Activated T-helper 1 cell treated with anti-CD3 and anti-CD28 coated beads, Interleukin-12 subunit alpha, Interleukin-12 subunit beta, Interleukin-2, Interleukin-4 antibody, amounts not matched to agents 30 ng/mL and 10 ng/mL and 1 ng/mL, durations not matched to agents 14 hours and 24 hours and 36 hours (primary cell): ENCODE data around the gene CDT1. TPM values are rescaled to one million over a fixed set of nuclear protein-coding genes. Genes with fewer than 3 reads are reported as not detected.

ENCODE experiments used
- DNase-seq: peaks from one replicate; pipeline ENCODE4 v3.0.0; 2021; ENCODE audit warnings: low spot score
- H3K27ac Mint-ChIP-seq: one replicate; pipeline ENCODE4 v1.8.0; 2021; ENCODE audit warnings: mild to moderate bottlenecking, mixed read lengths
- H3K27me3 Mint-ChIP-seq: one replicate; pipeline ENCODE4 v1.8.0; 2022; ENCODE audit warnings: mild to moderate bottlenecking, moderate library complexity, mixed read lengths; ENCODE audit not compliant: insufficient read depth
- H3K36me3 Mint-ChIP-seq: one replicate; pipeline ENCODE4 v1.8.0; 2021; ENCODE audit warnings: low read depth, mixed read lengths
- H3K4me1 Mint-ChIP-seq: one replicate; pipeline ENCODE4 v1.8.0; 2021; ENCODE audit warnings: low read depth, mixed read lengths
- H3K4me3 Mint-ChIP-seq: one replicate; pipeline ENCODE4 v1.8.0; 2021; ENCODE audit warnings: mild to moderate bottlenecking, moderate library complexity, mixed read lengths
- H3K9me3 Mint-ChIP-seq: one replicate; pipeline ENCODE4 v1.8.0; 2021; ENCODE audit warnings: mixed read lengths
- intact Hi-C: fragments of 100-400 bp; cut with micrococcal nuclease; formaldehyde crosslinking; loops from one replicate; pipeline ENCODE4 v1.15.1; 2024
- total RNA-seq: library from RNA; stranded (reverse); gene quantifications from 2 replicates; pipeline ENCODE4 v1.2.3, GENCODE V29; 2022

The CDT1 gene
- total RNA-seq, 1 donor from 2014 or later: 95.4 TPM

DNA sequence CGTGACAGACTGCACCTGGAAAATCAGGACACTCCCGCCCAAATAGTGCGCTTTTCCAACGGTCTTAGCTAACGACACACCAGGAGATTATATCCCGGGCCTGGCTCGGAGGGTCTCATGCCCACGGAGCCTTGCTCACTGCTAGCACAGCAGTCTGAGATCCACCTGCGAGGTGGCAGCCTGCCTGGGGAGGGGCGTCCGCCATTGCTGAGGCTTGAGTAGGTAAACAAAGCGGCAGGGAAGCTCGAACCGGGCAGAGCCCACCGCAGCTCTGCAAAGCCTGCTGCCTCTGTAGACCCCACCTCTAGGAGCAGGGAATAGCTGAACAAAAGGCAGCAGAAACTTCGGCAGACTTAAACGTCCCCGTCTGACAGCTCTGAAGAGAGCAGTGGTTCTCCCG, 48.0 kb downstream of the CDT1 start:
- H3K36me3 Mint-ChIP-seq: no peaks in the 10 kb centered on the region
- H3K9me3 Mint-ChIP-seq: no peaks in the 10 kb centered on the region
- no peak overlapping the region for H3K4me3 Mint-ChIP-seq
- intact Hi-C loops: no loop called here
- DNase-seq: no peak
- no peak overlapping the region for H3K27ac Mint-ChIP-seq
- H3K27me3 Mint-ChIP-seq: no peaks in the 10 kb centered on the region
- H3K4me1 Mint-ChIP-seq: peaks cover 13% of the 10 kb centered on the region

DNA sequence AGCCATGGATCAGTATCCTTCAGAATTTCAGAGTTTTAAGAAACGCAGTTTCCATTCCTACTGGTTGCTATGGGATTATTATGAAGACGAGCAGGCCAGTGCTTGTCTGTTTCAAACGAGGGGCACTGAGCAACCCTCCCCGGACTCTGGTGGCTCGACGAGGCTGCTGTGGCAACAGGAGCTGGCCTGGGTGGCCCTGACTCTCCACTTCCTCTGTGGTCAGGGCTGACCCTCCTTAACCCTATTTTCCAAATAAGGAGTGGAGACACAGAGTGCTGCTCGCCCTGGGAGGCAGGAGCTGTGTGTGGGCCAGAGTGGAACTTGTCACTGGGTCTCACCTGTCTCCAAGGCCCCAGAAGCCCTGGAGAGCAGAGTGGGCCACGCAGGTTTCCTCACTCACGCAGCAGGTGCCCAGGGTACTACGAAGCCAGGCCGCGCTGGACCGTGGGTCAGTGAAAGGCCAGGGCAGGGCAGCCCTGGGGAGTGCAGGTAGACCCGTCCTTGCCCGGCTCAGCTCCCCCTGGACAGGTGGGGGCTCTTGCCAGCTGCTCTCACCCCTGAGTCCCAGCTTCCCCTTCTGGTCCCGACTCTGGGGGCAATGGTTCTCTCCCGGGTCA, 49.8 kb downstream of the CDT1 start:
- H3K27me3 Mint-ChIP-seq: no peaks in the 10 kb centered on the region
- intact Hi-C loops: no loop called here
- peaks cover 22% of the 10 kb centered on the region for H3K4me1 Mint-ChIP-seq
- H3K4me3 Mint-ChIP-seq: no peak overlapping the region
- DNase-seq: no peak
- no peaks in the 10 kb centered on the region for H3K9me3 Mint-ChIP-seq
- H3K36me3 Mint-ChIP-seq: peaks cover 2% of the 10 kb centered on the region
- no peak overlapping the region for H3K27ac Mint-ChIP-seq

DNA sequence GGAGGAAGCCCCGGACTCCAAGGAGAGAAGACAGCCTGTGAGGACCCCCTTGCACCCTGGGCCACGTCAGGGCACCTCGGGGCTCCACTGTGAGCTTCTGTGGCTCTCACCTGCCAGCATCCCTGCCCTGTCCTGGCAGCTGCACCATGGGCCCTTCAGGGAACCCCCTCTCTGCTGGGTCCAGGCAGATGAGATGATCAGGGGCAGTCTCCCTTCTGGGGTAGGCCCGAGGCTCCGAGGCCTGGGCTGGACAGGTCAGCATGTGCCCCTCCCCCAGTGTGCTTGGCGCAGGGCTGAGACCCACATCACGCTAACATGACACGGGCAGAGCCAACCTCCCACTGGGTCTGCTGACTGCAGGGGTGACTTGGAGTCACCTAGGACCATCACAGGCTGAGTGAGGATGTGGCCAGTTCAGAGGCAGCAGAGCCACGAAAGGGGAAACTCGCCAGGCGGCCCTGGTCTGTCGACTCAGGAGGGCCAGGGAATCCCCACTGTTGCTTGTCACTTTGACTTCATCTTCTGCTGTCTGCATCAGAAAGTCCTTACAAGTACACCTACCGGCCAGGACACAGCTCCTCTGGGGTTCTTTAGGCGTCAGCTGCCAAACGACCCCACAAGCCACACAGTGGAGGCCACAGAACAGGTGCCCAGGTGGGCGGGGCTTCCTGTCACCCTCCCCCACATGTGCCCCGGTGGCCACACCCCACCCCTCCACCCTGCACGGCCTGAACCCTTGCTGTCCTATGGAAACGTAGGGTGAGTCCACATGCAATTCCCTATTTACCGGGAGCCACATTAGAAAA, 50.9 kb downstream of the CDT1 start:
- H3K27ac Mint-ChIP-seq: no peak overlapping the region
- H3K36me3 Mint-ChIP-seq: peaks cover 2% of the 10 kb centered on the region
- intact Hi-C loops: loop anchor here (5.0 kb wide), 2 partner anchors 192 to 243 kb away; partner anchors contain the start of gene MVD
- H3K27me3 Mint-ChIP-seq: no peaks in the 10 kb centered on the region
- H3K4me1 Mint-ChIP-seq: peaks cover 25% of the 10 kb centered on the region
- H3K4me3 Mint-ChIP-seq: peak overlapping the region; percentile 84
- H3K9me3 Mint-ChIP-seq: no peaks in the 10 kb centered on the region
- DNase-seq: no peak

DNA sequence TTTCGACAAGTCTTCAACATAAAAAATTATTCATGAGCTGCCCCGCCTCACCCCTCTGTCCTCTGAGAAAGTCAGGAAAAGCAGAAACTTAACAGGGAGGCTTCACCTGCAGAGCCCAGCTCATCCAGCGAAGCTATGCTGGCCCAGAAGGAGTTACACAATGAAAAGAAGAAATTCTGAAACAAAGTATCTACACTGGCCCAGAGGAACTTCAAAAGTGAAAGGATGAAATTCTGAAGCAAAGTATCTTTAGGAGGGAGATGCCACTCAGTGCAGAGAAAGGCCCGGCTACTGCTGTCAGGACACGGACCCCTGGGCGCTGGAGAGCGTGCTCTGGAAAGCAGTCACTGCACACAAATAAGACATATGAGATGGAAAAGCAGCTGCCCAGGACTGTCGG, 51.6 kb downstream of the CDT1 start:
- Mint-ChIP-seq H3K36me3 (peaks cover 2% of the 10 kb centered on the region), H3K27ac (peak overlapping the region; percentile 27), H3K4me1 (peaks cover 25% of the 10 kb centered on the region), H3K4me3 (peak overlapping the region; percentile 84), H3K9me3 (no peaks in the 10 kb centered on the region), H3K27me3 (no peaks in the 10 kb centered on the region)
- no peak for DNase-seq
- intact Hi-C loops: loop anchor here (5.0 kb wide), 2 partner anchors 193 to 242 kb away; partner anchors contain the start of gene MVD

DNA sequence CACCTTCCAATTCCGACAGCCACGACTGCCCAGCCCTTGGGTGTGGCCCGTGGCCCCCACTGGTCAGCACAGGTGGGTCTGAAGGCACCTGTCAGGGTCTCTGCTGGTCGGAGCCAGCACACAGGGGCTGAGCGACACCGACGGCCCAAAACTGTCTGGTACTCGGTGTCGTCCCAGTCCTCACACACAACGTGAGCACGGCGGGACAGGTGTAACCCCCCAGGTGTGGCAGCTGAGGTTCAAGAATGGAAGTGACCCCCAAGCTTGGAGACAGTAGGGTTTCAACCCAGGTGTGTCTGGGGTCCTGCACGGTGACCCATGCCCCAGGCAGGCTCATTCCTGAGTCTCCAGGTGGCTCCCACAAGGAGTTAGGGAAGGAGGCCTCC, 52.1 kb downstream of the CDT1 start:
- no peak for DNase-seq
- no peaks in the 10 kb centered on the region for H3K27me3 Mint-ChIP-seq
- no peaks in the 10 kb centered on the region for H3K9me3 Mint-ChIP-seq
- intact Hi-C loops: loop anchor here (2.0 to 5.0 kb wide), 6 partner anchors 53 to 635 kb away; partner anchors contain the start of genes ANKRD11, CDT1, MVD and ZFPM1
- H3K4me3 Mint-ChIP-seq: peak overlapping the region; percentile 81
- H3K36me3 Mint-ChIP-seq: peaks cover 4% of the 10 kb centered on the region
- H3K27ac Mint-ChIP-seq: no peak overlapping the region
- H3K4me1 Mint-ChIP-seq: peaks cover 25% of the 10 kb centered on the region

DNA sequence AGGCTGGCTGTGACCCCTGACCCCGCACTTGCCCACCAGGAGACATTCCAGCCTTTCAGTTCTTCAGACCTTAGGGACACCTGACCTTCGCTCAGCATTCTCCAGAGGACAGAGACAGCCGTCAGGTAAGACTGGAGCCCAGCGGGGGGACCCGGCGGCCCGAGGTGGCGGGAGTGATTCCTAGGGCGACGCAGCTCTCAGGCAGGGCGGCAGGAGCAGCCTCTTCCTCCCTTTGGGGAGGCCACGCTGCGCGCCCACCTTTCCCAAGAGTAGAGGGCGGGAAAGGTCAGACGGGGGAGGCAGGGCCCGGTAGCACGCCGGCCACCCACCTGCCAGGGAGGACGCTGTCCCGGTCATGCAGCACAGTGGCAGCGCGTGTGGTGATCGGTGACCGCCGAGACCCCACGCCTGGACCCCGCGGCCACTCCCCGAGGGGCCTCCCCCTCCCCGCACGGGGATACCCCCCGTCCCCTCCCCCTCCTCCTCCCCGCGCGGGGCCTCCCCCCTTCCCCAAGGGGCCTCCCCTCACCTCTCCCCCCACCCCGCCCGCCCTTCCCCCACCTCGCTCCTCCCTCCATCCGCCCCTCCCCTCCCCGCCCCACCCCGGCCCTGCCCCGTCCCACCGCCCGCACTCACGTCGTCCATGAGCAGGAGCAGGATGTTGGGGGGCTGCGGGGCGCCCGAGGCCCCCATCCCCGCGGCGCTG, 52.7 kb downstream of the CDT1 start:
- Mint-ChIP-seq H3K27me3 (no peaks in the 10 kb centered on the region), H3K27ac (no peak overlapping the region), H3K4me3 (peak overlapping the region; percentile 96), H3K4me1 (peaks cover 25% of the 10 kb centered on the region), H3K36me3 (peaks cover 8% of the 10 kb centered on the region), H3K9me3 (no peaks in the 10 kb centered on the region)
- no peak for DNase-seq
- intact Hi-C loops: loop anchor here (2.0 to 5.0 kb wide), 6 partner anchors 53 to 635 kb away; partner anchors contain the start of genes ANKRD11, CDT1, MVD and ZFPM1

DNA sequence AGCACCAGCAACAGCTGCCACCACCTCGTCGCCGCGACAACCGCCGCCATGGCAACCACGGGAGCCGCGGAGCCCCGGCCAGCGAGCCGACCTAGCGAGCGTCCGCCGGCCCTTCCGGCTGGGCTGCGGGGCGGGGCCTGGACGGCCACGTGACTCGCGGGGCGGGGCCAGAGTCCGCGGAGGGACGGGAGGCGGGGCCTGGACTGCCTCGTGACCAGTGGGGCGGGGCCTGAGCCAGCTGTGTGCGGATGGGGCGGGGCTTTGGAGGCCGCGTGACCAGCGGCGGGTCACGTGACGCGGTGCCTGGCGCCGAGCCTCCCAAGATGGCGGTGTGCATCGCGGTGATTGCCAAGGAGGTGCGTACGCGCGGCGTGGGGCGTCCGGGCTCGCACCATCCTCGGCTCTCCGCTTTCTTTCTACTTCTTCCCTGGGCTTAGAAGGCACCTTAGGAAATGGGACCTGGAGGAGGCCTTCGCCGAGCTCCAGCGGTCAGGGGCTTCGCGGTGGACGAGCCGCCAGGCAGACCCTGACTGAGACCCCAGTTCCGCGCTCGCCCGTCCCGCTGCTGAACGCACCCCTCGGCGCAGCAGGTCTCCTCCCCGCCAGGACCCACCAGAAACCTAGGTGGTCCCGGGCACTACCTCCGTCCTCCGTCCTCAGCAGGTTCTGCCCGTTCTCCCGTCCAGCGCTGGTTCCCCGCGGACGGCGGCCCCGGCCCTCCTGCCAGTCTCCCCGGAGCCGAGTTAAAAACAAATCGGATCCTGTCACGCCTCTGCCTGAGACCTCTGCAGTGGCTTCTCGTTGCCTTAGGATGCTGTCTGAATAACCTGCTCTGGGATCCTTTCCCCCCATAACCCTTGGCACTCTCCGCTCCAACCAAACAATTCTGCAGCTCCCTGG, 53.5 kb downstream of the CDT1 start, which contains the start of the genes GALNS and TRAPPC2L:
Gene GALNS, minus strand, starts transcription at position 120 of the 900 bp plus-strand sequence. Its CDS starts 70 bp downstream, at position 50.
Gene TRAPPC2L, plus strand, starts transcription at position 300 of the 900 bp plus-strand sequence. Its CDS starts 24 bp downstream, at position 324.
- Mint-ChIP-seq H3K27ac (peak within 1 kb of the TSS; percentile 88), H3K27me3 (no peaks in the 10 kb centered on the region), H3K4me1 (peaks cover 25% of the 10 kb centered on the region), H3K9me3 (no peaks in the 10 kb centered on the region), H3K36me3 (peaks cover 8% of the 10 kb centered on the region), H3K4me3 (peak within 1 kb of the TSS; percentile 96)
- intact Hi-C loops: loop anchor here (1.0 to 5.0 kb wide), 15 partner anchors 41 to 634 kb away; partner anchors contain the start of genes ANKRD11, CDH15, CDT1 and CTU2
- peak; percentile 98 for DNase-seq

DNA sequence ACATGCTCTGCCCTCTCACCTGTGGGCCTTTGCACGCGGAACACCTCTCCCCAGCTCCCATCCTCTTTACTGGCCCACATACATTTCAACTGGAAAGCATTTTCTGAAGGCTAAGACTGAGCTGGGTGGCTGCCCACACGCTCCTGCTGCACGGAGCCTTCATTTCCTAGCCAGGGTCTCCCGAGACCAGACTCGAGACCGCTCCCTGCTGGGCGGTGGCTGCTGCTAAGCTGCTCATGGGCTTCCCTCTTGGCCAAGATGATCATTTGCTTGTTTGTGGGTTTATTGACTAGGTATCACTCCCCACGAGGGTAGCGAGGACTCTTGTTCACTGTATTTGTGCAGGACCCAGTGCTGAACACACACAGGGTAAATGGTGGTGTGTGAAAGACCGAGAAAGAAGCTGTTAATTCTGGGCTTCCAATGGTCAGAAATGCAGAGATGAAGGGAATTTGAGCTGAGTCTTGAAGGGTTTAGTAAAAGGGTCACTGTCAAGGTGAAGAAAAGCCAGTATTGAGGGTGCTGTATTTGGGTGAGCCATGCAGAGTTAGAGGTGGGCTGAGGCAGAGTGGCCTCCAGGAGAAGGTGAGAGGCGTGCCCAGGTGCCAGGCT, 54.2 kb downstream of the CDT1 start:
- intact Hi-C loops: loop anchor here (1.0 to 5.0 kb wide), 15 partner anchors 42 to 633 kb away; partner anchors contain the start of genes ANKRD11, CDH15, CDT1 and CTU2
- DNase-seq: peak; percentile 64

More for the DNA sequence above, 54.2 kb downstream of the CDT1 start:
- no peaks in the 10 kb centered on the region for H3K9me3 Mint-ChIP-seq
- peaks cover 8% of the 10 kb centered on the region for H3K36me3 Mint-ChIP-seq
- peaks cover 25% of the 10 kb centered on the region for H3K4me1 Mint-ChIP-seq
- peak overlapping the region; percentile 88 for H3K27ac Mint-ChIP-seq
- H3K4me3 Mint-ChIP-seq: peak overlapping the region; percentile 96
- H3K27me3 Mint-ChIP-seq: no peaks in the 10 kb centered on the region

Other genes with a start within 250 kb of the CDT1 start
- 115 and 116 TPM in 2 replicates for gene ZC3H18, start 233.4 kb upstream of the CDT1 start, total RNA-seq
- gene IL17C, start 165.2 kb upstream of the CDT1 start, total RNA-seq: not detected in 2 replicates
- gene CYBA, start 152.7 kb upstream of the CDT1 start, total RNA-seq: 218 and 219 TPM in 2 replicates
- gene MVD, start 140.7 kb upstream of the CDT1 start, total RNA-seq: 88.8 and 90.0 TPM in 2 replicates
- 1.8 and 2.4 TPM in 2 replicates for gene SNAI3, start 117.3 kb upstream of the CDT1 start, total RNA-seq
- gene RNF166, start 97.4 kb upstream of the CDT1 start, total RNA-seq: 42.4 and 45.0 TPM in 2 replicates
- 66.3 and 74.7 TPM in 2 replicates for gene CTU2, start 97.3 kb upstream of the CDT1 start, total RNA-seq
- 214 and 217 TPM in 2 replicates for gene PIEZO1, start 18.6 kb upstream of the CDT1 start, total RNA-seq
- 301 and 303 TPM in 2 replicates for gene APRT, start 8.1 kb downstream of the CDT1 start, total RNA-seq
- 21.9 and 23.8 TPM in 2 replicates for gene GALNS, start 53.2 kb downstream of the CDT1 start, total RNA-seq
- 63.1 and 65.4 TPM in 2 replicates for gene TRAPPC2L, start 53.3 kb downstream of the CDT1 start, total RNA-seq
- gene PABPN1L, start 62.9 kb downstream of the CDT1 start, total RNA-seq: not detected in 2 replicates
- 0.05 TPM in 1 of 2 replicates, not detected in the other for gene CBFA2T3, start 173.4 kb downstream of the CDT1 start, total RNA-seq